HepG2 (cell line): ENCODE data around the gene FBXO24. TPM values are rescaled to one million over a fixed set of nuclear protein-coding genes. Genes with fewer than 3 reads are reported as not detected.

ENCODE experiments used
- MED8 ChIP-seq: sonication (generic); formaldehyde crosslinking; IDR thresholded peaks from 2 replicates; pipeline ENCODE4 v1.8.1; 2023; ENCODE audit warnings: mild to moderate bottlenecking, missing genetic modification reagents; ENCODE audit not compliant: insufficient replicate concordance
- POLR2AphosphoS5 ChIP-seq: IDR thresholded peaks from 2 replicates; pipeline ENCODE4 v1.6.1; 2012; ENCODE audit warnings: low read depth, low read length
- POLR2G ChIP-seq: fragments of 200-400 bp; formaldehyde crosslinking; IDR thresholded peaks from 2 replicates; pipeline ENCODE4 v1.6.1; 2018; ENCODE audit warnings: mild to moderate bottlenecking, low read depth, low read length, moderate library complexity
- SCMH1 ChIP-seq: sonication (generic); formaldehyde crosslinking; IDR thresholded peaks from 2 replicates; pipeline ENCODE4 v1.9.0; 2021; ENCODE audit warnings: missing genetic modification reagents, mild to moderate bottlenecking, borderline replicate concordance
- SYNCRIP ChIP-seq: fragments of 200-400 bp; formaldehyde crosslinking; IDR thresholded peaks from 2 replicates; pipeline ENCODE4 v1.6.1; 2018; ENCODE audit warnings: mild to moderate bottlenecking, low read depth, low read length; ENCODE audit not compliant: insufficient read depth
- TEAD3 ChIP-seq: optimal IDR thresholded peaks from 2 replicates; pipeline ENCODE3; 2016; ENCODE audit warnings: borderline replicate concordance
- YEATS4 ChIP-seq: sonication (generic); formaldehyde crosslinking; IDR thresholded peaks from 2 replicates; pipeline ENCODE4 v1.4.0; 2020; ENCODE audit warnings: missing genetic modification reagents, borderline replicate concordance
- ZBTB10 ChIP-seq: sonication (generic); formaldehyde crosslinking; IDR thresholded peaks from 2 replicates; pipeline ENCODE4 v1.4.0; 2020; ENCODE audit warnings: missing genetic modification reagents, borderline replicate concordance
- ZBTB42 ChIP-seq: sonication (generic); formaldehyde crosslinking; IDR thresholded peaks from 2 replicates; pipeline ENCODE4 v1.5.0; 2020; ENCODE audit warnings: mild to moderate bottlenecking, missing genetic modification reagents
- ZNF10 ChIP-seq: sonication (generic); formaldehyde crosslinking; IDR thresholded peaks from 2 replicates; pipeline ENCODE4 v1.4.0; 2020; ENCODE audit warnings: mild to moderate bottlenecking, low read depth, missing genetic modification reagents, borderline replicate concordance
- polyA plus RNA-seq, 8 experiments: library from polyadenylated mRNA; depleted of rRNA in 3 of 8; stranded (reverse) in 7 of 8; unstranded in 1 of 8; fragments of >200 nt; fragmentation: Illumina TruSeq in 4 of 8; extraction: Trizol in 4 of 8; gene quantifications; 2 replicates each; pipeline versions ENCODE4 v1.2.1 to v1.2.3, GENCODE V29; 2011 to 2016; ENCODE audit warnings: low read depth in 4 of 8, missing spikeins in 1 of 8, mixed read lengths in 1 of 8; ENCODE audit not compliant: insufficient read depth in 1 of 8
- total RNA-seq, 5 experiments: library from RNA; depleted of rRNA; stranded (reverse); fragments of >200 nt; fragmentation: Illumina TruSeq; extraction: Trizol; gene quantifications; 2 replicates each; pipeline ENCODE4 v1.2.3, GENCODE V29; 2016; ENCODE audit warnings: low read depth in 1 of 5
- TF ChIP-seq, protein P1 (sequence below): sonication (generic); formaldehyde crosslinking; IDR thresholded peaks from 2 replicates; pipeline ENCODE4 v1.4.0; 2020; ENCODE audit warnings: missing genetic modification reagents, mild to moderate bottlenecking, borderline replicate concordance
- TF ChIP-seq, protein P2 (sequence below), 2 experiments: sonication (generic) in 1 of 2; formaldehyde crosslinking in 1 of 2; IDR thresholded peaks; 2 replicates each; pipeline versions ENCODE4 v1.5.1 to v1.6.1; 2011 to 2020; ENCODE audit warnings: borderline replicate concordance in 1 of 2, low read depth in 1 of 2, low read length in 1 of 2, mild to moderate bottlenecking in 1 of 2, missing genetic modification reagents in 1 of 2, moderate library complexity in 1 of 2
- TF ChIP-seq, protein P3 (sequence below): sonication (generic); formaldehyde crosslinking; IDR thresholded peaks from 2 replicates; pipeline ENCODE4 v1.5.1; 2020; ENCODE audit warnings: mild to moderate bottlenecking, missing genetic modification reagents, moderate library complexity

Gene FBXO24
- total and polyA plus RNA-seq, 2 of the 13 experiments (the other 11 are each of a cell fraction or from before 2014, with no cell fraction given) = 0.20 to 0.55 TPM

GRCh38 chr7:100546926-100547800 lies 39.0 kb upstream of the FBXO24 start (continued):
- TF ChIP-seq, protein P1, sequence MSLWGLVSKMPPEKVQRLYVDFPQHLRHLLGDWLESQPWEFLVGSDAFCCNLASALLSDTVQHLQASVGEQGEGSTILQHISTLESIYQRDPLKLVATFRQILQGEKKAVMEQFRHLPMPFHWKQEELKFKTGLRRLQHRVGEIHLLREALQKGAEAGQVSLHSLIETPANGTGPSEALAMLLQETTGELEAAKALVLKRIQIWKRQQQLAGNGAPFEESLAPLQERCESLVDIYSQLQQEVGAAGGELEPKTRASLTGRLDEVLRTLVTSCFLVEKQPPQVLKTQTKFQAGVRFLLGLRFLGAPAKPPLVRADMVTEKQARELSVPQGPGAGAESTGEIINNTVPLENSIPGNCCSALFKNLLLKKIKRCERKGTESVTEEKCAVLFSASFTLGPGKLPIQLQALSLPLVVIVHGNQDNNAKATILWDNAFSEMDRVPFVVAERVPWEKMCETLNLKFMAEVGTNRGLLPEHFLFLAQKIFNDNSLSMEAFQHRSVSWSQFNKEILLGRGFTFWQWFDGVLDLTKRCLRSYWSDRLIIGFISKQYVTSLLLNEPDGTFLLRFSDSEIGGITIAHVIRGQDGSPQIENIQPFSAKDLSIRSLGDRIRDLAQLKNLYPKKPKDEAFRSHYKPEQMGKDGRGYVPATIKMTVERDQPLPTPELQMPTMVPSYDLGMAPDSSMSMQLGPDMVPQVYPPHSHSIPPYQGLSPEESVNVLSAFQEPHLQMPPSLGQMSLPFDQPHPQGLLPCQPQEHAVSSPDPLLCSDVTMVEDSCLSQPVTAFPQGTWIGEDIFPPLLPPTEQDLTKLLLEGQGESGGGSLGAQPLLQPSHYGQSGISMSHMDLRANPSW (CRISPR knock-in tag) = 0 out of 2 replicates have a peak, but pooled peaks have one; percentile 42
- no peak for TF ChIP-seq MED8 (CRISPR knock-in tag)
- 0 out of 2 replicates have a peak, but pooled peaks have one; percentile 33 for TF ChIP-seq ZBTB42 (CRISPR knock-in tag)
- peak; percentile 16 for TF ChIP-seq POLR2AphosphoS5
- TF ChIP-seq ZBTB10 = no peak
- no peak for TF ChIP-seq SYNCRIP
- TF ChIP-seq TEAD3 (CRISPR knock-in tag) = no peak
- TF ChIP-seq, protein P2, sequence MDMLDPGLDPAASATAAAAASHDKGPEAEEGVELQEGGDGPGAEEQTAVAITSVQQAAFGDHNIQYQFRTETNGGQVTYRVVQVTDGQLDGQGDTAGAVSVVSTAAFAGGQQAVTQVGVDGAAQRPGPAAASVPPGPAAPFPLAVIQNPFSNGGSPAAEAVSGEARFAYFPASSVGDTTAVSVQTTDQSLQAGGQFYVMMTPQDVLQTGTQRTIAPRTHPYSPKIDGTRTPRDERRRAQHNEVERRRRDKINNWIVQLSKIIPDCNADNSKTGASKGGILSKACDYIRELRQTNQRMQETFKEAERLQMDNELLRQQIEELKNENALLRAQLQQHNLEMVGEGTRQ (IDR thresholded peaks at IDR 0.05; ENCODE audit: low read depth, low read length) = no peak
- TF ChIP-seq, protein P2 (CRISPR knock-in tag; IDR thresholded peaks at IDR 0.05; ENCODE audit: borderline replicate concordance) = no peak
- TF ChIP-seq SCMH1 = no peak
- TF ChIP-seq ZNF10 (CRISPR knock-in tag) = no peak
- 0 out of 2 replicates have a peak, but pooled peaks have one; percentile 22 for TF ChIP-seq POLR2G
- peak; percentile 5; the same call in 1 of the 2 replicates for TF ChIP-seq YEATS4
- TF ChIP-seq, protein P3, sequence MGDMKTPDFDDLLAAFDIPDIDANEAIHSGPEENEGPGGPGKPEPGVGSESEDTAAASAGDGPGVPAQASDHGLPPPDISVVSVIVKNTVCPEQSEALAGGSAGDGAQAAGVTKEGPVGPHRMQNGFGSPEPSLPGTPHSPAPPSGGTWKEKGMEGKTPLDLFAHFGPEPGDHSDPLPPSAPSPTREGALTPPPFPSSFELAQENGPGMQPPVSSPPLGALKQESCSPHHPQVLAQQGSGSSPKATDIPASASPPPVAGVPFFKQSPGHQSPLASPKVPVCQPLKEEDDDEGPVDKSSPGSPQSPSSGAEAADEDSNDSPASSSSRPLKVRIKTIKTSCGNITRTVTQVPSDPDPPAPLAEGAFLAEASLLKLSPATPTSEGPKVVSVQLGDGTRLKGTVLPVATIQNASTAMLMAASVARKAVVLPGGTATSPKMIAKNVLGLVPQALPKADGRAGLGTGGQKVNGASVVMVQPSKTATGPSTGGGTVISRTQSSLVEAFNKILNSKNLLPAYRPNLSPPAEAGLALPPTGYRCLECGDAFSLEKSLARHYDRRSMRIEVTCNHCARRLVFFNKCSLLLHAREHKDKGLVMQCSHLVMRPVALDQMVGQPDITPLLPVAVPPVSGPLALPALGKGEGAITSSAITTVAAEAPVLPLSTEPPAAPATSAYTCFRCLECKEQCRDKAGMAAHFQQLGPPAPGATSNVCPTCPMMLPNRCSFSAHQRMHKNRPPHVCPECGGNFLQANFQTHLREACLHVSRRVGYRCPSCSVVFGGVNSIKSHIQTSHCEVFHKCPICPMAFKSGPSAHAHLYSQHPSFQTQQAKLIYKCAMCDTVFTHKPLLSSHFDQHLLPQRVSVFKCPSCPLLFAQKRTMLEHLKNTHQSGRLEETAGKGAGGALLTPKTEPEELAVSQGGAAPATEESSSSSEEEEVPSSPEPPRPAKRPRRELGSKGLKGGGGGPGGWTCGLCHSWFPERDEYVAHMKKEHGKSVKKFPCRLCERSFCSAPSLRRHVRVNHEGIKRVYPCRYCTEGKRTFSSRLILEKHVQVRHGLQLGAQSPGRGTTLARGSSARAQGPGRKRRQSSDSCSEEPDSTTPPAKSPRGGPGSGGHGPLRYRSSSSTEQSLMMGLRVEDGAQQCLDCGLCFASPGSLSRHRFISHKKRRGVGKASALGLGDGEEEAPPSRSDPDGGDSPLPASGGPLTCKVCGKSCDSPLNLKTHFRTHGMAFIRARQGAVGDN = peak; percentile 34; the same call in 1 of the 2 replicates
